DMS114 treated with DMSO at 0.1 percent for 48 hours (cell line): ENCODE data around the gene ACD.

Experiments used
- DNase-seq: peaks from one replicate; lab custom pipeline; 2025; ENCODE audit not compliant: unreplicated experiment; lab: John Stamatoyannopoulos, UW

ACD gene

GRCh38 chr16:67662653-67663010 lies 2.6 kb upstream of the ACD start:
- DNase-seq = no peak

- no peak for DNase-seq
These were observed 2.0 kb upstream of the ACD start for GRCh38 chr16:67661886-67662652.

DNA sequence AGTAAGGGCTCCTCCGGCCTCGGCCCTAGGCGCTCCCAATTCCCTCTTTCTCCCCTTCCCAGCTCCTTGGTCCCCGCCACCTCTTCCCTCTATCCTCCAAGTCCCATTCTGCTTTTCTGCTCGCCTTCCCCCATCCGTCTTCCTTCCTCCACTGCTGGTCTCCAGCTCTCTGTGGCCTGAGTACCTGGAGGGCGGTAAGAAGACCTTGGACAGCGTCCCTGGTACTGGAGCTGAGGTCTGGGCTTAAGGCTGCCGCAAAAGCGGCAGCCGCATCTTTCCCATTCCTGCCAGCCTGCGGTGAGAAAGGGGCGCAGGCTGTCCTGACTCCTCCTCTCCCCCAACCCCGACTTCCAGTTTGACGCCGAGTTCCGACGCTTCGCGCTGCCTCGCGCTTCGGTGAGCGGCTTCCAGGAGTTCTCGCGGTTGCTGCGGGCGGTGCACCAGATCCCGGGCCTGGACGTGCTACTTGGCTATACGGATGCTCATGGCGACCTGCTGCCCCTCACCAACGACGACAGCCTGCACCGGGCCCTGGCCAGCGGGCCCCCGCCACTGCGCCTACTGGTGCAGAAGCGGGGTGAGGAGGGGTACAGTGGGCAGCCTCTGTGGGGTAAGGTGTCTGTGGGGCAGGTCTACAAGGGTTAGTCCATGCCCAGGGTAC lies 1.2 kb upstream of the ACD start:
- DNase-seq = peak; percentile 32

DNA sequence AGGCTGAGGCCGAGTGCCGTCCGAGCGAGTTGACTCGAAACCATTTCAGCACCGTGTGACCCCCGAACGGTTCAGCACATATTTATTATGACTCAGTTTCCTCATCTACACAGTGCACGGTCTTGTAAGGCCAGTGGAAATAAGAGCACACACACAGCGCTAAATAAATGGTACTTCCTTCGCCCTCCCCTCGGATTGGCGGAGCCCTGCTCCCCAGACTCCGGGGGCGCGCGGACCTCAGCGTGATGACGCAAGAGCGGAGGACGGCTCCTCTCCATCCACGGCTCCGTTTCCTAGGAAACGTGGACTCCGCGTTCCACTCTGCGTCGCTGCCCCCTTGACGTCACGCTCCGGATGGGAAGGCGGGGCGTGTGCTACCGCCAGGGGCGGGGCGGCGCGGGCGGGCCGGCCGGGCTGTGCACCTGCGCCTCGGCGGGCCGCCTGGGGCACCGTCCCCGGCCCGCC lies 536 bp upstream of the ACD start, which contains the start of gene PARD6A:
PARD6A (plus strand) TSS at position 397 of the 465 bp plus-strand sequence. CDS start 79 bp downstream, outside the sequence.
- peak; percentile 96 for DNase-seq

DNA sequence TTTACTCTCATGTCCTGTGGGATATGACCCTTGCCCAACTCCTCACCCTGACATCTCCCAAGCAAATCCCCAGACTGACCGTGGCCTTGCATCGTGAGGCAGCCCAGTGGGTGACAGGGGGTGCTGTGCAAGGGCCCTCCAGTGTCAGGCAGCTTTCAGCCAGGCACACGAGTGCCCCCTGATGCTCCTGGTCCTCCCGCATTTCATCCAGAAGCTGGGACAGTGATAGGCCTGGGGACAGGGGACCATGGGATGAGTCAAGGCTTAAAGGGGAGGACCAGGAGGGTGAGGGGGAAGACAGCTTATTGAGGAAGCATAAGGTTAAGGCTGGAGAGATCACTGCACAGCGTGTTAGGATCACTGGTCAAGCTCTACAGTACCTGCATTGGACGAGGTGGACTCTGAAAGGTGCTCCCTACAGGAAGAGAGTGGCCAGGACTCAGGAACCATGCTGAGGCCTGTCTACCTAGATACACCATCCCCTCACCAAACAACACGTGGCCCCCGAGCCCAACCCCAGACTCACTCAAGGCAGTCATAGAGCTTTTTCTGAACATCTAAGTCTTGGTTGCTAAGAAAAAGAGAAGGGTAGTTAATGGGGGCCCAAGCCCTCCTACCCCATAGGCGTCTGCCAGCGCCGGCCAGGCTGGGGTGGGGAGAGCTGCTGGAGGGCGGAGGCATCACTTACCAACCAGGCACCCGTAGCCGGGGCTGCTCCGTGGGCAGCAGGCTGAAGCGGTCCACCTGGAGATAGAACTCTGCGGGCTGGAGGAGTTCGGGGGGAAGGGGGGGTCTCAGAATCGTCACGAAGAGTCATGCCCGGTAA lies 998 bp downstream of the ACD start:
- DNase-seq = no peak

DNA sequence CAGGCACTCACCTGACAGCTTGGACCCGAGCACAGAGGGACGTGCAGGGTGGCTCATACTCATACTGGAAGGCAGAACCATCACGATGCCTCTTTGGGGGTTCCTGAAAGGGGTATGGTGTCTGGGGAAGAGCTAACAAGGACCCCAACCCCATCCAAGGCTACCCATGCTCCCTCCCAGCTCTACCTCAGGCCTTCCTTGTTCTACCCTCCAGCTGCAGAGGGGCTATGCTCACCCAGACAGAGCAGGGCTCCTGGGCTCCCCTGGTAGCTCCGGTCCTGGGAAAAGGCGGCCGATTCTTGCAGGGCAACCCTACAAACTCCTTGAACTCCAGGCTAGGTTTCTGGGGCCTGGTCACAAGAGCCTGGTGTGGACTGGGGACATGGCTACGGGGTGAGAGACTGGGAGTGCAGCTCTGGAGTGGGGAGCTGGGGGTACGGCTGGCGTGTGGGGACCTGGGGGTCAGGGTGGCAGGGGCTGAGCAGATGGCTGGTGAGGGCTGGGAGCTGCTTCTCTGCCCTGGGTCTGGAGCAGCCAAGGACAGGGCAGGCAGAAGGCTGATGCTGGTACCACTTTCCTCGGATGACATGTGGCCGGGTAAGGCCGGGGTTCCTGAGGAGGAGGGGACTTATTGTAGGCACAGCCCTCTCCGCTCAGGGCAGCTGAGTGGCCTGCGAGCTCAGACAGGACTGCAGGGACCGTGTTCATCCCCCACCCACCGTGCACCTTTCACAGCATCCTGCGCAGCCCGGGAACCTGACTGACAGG lies 2.1 kb downstream of the ACD start:
- no peak for DNase-seq

- DNase-seq = no peak
These were observed 2.9 kb downstream of the ACD start for GRCh38 chr16:67657017-67657608.

DNA sequence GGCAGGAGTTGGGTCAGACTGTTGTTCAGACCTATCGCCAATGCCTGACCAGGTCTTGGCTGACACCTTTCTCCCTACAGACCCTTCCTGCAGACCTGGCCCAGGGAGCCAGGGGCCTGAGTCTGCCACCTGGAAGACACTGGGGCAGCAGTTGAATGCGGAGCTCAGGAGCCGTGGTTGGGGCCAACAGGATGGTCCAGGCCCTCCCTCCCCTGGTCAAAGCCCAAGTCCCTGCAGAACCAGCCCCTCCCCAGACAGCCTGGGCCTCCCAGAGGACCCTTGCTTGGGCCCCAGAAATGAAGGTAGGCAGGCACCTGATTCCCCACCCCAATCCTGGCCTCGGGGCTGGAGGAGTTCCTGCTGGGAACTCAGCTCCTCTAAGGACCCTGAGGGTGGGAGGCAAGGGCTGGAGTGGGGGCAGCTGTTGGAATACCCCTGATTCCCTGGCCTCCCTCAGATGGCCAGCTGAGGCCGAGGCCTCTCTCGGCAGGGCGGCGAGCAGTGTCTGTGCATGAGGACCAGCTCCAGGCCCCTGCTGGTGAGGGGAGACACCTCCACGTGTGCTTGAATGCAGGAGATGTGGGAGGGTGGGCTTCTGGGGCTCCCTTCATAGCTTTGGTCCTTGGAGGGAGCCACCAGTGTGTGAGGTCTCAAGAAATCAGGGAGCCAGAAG lies 3.6 kb downstream of the ACD start:
- no peak for DNase-seq

DNA sequence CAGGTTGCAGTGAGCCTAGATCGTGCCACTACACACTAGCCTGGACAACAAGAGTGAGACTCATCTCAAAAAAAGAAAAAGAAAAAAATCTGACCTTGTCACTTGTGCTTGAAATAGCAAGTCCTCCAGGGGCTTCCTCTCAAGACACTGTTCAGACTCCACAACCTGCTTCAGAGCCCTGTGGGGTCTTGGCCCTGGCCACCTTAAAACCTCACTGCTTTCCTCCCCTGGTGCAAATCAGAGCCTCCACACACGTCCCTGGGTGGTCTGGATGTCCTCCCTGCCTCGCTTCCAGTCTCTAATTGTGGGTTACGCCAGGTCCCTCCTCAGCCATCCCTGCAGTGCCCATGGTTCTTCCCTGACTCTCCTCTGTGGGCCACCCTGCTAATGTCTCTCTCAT lies 4.7 kb downstream of the ACD start:
- no peak for DNase-seq

DNA sequence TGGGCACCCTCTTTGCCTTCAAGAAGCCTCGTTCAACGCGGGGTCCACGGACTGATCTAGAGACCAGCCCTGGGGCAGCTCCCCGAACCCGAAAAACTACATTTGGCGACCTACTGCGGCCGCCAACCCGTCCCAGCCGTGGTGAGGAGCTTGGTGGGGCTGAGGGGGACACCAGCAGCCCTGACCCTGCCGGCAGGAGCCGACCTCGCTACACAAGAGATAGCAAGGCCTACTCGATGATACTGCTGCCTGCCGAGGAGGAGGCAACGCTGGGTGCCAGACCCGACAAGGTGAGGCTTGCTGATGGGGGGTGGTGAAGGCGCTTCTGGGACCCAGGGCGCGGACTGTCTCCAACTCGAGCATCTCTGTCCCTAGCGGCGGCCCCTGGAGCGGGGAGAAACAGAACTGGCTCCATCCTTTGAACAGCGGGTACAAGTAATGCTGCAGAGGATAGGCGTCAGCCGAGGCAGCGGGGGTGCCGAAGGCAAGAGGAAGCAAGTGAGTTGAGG lies 5.6 kb downstream of the ACD start:
- no peak for DNase-seq

- no peak for DNase-seq
These were observed 6.2 kb downstream of the ACD start for GRCh38 chr16:67653789-67654402.

- no peak for DNase-seq
These were observed 6.8 kb downstream of the ACD start for GRCh38 chr16:67653128-67653788.

DNA sequence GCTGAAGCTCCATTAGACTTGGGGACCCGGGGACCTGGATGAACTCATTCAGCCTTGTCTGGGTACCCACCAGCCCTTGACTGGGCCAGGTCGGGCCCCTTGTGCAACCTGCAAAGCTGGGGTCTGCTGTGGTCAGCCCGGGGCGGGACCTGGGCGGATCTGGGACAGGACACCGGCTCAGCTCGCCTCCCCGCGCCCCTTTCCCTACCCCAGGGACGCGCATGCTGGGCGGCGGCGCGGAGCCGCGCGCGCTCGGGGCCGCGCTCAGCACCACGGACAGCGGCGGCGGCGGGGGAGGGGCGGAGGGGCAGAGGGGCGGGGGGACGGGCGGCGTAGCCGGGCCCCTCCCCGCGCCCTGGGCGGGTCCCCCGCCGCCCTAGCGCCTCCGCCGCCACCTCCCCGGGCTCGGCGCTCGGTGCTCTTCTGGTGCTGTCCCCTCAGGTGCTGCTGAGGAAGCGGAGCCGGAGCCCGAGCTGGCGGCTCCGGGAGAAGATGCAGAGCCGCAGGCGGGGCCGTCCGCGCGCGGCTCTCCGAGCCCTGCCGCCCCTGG lies 7.4 kb downstream of the ACD start:
- DNase-seq = no peak

DNA sequence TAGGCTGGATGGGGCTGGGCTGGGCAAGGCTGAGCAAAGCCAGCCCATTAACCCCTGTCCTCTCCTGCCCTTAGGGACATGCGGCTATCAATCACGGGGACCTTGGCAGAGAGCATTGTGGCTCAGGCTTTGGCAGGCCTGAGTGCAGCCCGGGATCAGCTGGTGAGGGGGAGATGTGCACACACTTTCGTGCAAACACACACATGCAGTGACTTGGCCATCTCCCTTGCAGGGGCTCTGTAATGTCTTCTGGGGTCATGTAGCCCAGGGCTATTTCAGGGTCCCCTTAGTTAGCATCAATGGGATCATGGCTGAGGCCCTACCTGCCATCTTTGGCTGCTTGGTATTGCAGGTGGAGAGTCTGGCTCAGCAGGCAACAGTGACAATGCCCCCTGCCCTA lies 8.2 kb downstream of the ACD start:
- DNase-seq = no peak

GRCh38 chr16:67651039-67651438 lies 9.0 kb downstream of the ACD start:
- DNase-seq = no peak

GRCh38 chr16:67650023-67650422 lies 10.0 kb downstream of the ACD start:
- no peak for DNase-seq

DNA sequence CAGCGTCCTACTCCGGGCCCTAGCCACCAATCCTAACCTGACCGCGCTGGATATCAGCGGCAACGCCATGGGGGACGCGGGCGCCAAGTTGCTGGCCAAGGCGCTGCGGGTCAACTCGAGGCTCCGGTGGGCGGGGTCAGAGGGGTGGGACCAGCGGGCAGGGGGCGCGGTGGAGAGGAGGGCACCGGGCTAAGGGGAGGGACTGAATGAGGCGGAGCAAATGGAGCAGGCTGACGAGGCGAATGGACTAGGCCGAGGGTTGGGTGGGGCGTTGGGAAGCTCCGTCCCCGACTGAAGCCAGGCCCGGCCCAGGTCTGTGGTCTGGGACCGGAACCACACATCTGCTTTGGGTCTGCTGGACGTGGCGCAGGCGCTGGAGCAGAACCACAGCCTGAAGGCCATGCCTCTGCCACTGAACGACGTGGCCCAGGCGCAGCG lies 10.5 kb downstream of the ACD start:
- no peak for DNase-seq

GRCh38 chr16:67648764-67649407 lies 11.2 kb downstream of the ACD start:
- DNase-seq = no peak
